Fibroblast of skin of left quadriceps (primary cell): ENCODE measurements around the gene SYNJ2.
"Not testable (repeated sequence)": the region's sequence is repeated elsewhere in the genome, so short reads cannot be mapped to it uniquely, and the experiment has no call there.

Source experiments
- DNase-seq, 2 experiments: peaks; one replicate each; pipeline ENCODE4 v3.0.0-alpha.2; 2013; ENCODE audit warnings: low read depth in 2 of 2

SYNJ2 gene, protein sequence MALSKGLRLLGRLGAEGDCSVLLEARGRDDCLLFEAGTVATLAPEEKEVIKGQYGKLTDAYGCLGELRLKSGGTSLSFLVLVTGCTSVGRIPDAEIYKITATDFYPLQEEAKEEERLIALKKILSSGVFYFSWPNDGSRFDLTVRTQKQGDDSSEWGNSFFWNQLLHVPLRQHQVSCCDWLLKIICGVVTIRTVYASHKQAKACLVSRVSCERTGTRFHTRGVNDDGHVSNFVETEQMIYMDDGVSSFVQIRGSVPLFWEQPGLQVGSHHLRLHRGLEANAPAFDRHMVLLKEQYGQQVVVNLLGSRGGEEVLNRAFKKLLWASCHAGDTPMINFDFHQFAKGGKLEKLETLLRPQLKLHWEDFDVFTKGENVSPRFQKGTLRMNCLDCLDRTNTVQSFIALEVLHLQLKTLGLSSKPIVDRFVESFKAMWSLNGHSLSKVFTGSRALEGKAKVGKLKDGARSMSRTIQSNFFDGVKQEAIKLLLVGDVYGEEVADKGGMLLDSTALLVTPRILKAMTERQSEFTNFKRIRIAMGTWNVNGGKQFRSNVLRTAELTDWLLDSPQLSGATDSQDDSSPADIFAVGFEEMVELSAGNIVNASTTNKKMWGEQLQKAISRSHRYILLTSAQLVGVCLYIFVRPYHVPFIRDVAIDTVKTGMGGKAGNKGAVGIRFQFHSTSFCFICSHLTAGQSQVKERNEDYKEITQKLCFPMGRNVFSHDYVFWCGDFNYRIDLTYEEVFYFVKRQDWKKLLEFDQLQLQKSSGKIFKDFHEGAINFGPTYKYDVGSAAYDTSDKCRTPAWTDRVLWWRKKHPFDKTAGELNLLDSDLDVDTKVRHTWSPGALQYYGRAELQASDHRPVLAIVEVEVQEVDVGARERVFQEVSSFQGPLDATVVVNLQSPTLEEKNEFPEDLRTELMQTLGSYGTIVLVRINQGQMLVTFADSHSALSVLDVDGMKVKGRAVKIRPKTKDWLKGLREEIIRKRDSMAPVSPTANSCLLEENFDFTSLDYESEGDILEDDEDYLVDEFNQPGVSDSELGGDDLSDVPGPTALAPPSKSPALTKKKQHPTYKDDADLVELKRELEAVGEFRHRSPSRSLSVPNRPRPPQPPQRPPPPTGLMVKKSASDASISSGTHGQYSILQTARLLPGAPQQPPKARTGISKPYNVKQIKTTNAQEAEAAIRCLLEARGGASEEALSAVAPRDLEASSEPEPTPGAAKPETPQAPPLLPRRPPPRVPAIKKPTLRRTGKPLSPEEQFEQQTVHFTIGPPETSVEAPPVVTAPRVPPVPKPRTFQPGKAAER (N-terminal part only)

DNA sequence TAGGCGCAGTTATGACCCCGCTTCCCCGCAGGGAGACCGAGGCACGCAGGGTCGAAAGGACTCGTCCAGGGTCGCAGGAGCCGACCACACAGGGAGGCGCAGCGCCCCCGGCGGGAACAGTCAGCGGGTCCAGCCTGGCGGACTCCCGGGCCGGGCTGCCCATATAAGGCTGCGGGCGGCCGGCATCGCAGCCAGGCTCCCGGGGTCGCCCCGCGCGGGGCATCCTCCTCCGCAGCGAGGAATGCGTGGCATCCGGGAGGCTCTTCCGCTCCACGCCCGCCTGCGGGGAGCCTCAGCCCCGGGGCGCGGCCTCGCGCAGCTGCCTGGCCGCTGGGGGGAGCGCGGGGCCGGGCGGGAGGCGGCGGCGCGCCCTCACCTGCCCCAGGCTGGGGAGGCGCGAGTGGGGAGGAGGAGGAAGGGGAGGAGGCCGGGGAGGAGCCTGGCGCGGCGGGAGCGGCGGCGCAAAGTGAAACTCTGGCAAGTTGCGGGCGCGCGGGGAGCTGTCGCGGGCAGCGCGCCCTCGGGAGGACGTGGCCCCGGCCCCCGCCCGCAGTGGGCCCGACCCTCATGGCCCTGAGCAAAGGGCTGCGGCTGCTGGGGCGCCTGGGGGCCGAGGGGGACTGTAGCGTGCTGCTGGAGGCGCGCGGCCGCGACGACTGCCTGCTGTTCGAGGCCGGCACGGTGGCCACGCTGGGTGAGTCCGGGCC, at the start of gene SYNJ2:
Gene SYNJ2, plus strand, starts transcription at position 469 of the 707 bp plus-strand sequence. Its CDS starts 99 bp downstream, at position 568.
- DNase-seq, result peak in 1 of 2 experiments; percentile 45

- DNase-seq, result no peak
Observed at GRCh38 chr6:157935786-157936185, 45.9 kb upstream of the SYNJ2 start.

- no peak for DNase-seq
Observed at GRCh38 chr6:157937318-157937717, 44.3 kb upstream of the SYNJ2 start.

DNA sequence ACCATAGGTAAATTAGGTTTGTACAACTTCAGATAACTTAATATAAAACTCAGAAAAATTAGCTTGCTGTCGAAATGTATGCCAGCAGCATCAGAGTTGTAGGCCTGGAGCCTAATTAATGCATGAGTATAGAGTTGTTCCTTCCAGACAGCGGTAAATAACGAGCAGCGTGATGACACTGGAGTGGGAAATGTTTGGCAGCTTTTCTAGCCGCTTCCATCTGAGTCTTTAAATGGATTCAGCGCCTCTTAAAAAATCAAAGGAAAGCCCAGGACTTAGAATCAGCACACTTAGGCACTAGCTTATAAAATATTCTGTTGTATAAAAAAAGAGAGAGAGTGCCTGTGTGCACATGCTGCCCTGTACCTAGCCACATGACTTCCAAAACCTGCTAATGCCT, 43.7 kb upstream of the SYNJ2 start:
- no peak for DNase-seq

- DNase-seq, result not testable (repeated sequence)
Observed at GRCh38 chr6:157940375-157941036, 41.2 kb upstream of the SYNJ2 start.

GRCh38 chr6:157941101-157941863, 40.4 kb upstream of the SYNJ2 start:
- no peak for DNase-seq

DNA sequence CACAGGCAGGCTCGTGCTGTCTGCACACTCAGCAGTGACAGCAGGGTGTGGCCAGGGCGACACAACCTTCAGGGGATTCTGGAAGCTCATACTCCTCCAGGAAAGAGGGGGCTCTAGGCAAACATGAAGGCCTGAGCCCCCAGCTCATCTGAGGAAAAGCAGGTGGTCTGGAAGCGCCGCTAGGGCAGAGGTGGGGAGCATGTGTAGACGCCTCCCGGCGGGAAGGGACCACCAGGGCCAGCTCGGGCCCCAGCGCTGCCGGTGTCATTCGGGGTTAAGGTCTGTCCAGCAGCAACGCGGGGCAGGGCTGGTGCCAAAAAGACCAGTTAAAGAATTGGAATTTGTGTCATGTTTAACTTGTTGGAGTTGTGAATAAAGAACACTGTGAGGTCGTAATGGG, 39.3 kb upstream of the SYNJ2 start:
- DNase-seq, result no peak

DNA sequence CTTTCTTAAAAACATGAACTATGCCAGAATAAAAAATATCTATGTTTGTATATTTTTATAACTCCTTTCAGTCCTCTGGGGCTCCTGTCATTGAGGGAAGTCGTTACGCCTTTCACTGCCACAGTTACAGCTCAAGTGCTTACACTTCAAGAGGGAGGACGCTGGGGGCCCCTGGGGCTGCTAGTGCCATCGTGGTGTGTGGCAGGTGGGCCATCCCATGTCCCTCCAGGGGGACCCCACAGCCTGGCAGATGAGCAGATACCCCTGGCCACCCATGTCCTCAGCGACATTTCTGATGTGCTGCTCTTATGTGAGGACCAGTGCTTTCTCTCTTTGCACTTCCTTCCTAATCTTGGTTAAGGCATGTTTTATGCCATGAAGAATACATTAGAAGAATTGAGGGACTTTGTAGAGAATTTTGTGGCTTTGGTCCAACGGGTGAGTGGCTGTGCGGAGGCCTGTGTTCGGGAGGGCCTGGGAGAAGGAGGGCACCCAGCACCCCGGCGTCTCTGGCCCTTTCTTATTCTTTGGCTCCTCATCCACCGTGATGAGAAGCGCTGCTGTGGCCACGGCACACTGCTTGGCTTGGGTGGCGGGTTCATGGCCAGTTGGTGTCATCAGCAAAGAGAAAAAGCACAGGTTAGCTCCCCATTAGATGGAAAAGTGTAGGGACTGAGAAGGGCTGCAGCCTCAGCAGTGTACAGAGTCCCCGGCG, 38.3 kb upstream of the SYNJ2 start:
- DNase-seq, result no peak

DNA sequence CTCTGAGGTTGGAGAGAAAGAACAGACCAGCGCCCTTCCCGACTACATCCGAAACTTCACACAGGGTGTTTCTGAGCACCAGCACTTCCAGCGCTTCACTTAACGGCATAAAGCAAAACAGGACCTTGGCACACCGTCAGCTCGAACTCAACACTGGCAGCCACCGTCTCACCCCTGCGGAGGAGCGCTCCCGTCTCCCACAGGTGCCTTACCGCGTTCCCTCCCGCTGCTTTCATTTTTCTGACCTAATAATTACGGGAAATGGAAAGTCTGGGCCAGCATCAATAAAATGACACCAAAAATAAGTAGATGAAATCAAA, 37.7 kb upstream of the SYNJ2 start:
- DNase-seq, result no peak

GRCh38 chr6:157944983-157945931, 36.4 kb upstream of the SYNJ2 start:
- no peak for DNase-seq

- no peak for DNase-seq
Observed at GRCh38 chr6:157946053-157946617, 35.5 kb upstream of the SYNJ2 start.

DNA sequence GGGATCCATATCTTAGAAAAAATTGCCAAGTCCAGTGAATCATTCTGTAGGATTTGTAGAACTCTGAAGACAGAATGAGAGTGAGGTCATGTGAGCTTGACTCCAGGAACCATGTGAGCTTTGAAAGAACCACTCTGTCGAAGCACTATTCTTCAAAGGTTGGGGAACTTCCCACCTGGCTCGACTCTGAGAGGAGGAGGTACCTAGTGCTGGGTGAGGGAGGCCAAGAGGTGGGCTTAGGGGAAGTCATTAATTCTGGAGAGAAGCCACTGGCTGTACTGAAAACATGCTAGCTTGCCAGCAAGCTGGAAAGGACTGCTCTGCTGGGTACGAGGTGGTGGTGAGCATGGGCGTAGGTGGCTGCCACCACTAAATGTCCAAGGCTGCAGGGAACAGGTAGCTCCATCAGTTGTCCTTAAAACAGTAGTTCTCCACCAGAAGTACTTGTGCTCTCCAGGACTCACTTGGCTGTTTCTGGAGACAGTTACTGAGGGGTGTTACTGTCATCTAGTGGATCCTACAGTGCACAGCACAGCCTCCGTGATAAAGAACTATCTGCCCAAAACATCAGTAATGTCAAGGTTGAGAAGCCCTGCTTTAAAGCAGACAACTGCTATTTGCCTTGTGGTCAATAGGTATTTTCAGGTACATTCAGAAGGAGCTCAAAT, 34.7 kb upstream of the SYNJ2 start:
- DNase-seq, result no peak

DNA sequence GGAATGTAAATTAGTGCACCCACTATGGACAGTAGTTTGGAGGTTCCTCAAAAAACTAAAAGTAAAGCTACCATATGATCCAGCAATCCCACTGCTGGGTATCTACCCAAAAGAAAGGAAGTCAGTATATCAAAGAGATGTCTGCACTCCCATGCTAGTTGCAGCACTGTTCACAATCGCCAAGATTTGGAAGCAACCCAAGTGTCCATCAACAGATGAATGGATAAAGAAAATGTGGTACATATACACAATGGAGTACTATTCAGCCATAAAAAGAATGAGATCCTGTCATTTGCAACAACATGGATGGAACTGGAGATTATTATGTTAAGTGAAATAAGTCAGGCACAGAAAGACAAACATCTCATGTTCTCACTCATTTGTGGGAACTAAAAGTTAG, 30.8 kb upstream of the SYNJ2 start:
- not testable (repeated sequence) for DNase-seq

DNA sequence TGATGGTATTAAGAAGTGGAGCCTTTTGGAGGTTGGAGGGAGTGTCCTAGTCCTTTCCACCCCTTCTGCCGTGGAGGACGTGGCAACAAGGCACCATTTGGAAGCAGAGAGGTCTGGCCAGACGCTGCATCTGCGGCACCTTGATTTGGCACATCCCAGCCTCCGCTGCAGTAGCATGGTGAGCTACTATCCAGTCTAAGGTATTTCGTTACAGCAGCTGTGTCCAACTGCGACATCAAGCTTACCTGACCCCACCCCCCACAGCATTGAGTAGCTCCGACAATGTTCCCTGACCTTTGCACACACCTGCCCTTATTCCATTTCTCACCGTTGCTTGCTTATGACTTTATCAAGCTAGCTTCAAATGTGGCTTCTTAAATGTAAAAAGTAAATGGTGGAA, 29.8 kb upstream of the SYNJ2 start:
- DNase-seq, result no peak

DNA sequence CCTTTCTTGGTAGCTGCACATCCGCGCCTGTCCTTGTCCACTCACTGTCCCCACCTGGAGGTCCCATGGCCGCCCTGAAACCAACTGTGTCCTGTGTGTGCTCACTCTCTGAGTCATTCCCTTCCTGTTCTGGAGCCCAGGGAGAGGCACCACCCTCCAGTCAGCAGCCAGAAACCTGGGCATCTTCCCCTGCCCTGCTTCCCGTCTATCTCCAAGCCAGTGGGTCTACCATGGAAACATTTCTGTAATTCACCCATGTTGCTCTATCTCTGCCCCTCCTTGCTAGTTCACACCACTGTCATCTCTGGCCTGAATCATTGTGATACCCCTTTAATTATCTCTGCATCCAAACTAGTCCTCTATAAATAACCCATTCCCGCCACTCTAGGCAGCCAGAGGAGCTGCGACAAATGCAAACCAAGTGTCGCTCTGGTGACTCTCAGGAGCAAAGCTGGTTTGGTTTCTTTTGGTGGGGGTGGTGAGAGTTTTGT, 28.8 kb upstream of the SYNJ2 start:
- DNase-seq, result no peak

- DNase-seq, result no peak
Observed at GRCh38 chr6:157953580-157954091, 28.0 kb upstream of the SYNJ2 start.
